Skeletal muscle cell (primary cell): Measurements from ENCODE around the gene COL1A1.

Source experiments
- DNase-seq: peaks from one replicate; pipeline ENCODE4 v3.0.0-alpha.2; 2010; ENCODE audit warnings: low read depth
- H3K4me3 ChIP-seq: 2 replicates; pipeline ENCODE4 v1.5.1; 2011; ENCODE audit warnings: low read depth, mild to moderate bottlenecking, control low read depth, low read length, moderate library complexity

Gene COL1A1

DNA sequence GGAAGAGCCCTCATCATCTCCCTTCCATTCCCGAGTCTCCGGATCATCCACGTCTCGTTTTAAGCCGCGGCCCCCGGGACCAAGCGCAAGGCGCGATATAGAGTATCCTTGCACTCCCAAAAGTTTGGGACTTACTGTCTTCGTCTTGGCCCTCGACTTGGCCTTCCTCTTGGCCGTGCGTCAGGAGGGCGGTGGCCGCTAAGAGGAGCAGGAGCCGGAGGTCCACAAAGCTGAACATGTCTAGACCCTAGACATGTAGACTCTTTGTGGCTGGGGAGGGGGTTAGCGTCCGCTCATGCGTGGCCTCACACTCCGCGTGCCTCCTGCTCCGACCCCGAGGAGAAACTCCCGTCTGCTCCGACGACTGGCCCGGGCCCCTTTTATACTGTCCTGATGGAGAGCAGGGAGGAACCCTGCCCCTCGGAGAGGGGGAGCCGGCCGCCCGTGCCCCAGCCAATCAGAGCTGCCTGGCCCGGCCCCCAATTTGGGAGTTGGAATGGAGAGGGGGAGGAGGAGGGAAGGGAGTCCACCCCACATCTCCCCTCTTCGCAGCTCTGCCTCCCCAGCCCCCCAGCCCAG, at the start of gene COL1A1:
Gene COL1A1, minus strand, starts transcription at position 356 of the 579 bp plus-strand sequence. Its CDS starts 118 bp downstream, at position 238.
- H3K4me3 ChIP-seq = peak within 1 kb of the TSS; percentile 98
- DNase-seq = no peak

DNA sequence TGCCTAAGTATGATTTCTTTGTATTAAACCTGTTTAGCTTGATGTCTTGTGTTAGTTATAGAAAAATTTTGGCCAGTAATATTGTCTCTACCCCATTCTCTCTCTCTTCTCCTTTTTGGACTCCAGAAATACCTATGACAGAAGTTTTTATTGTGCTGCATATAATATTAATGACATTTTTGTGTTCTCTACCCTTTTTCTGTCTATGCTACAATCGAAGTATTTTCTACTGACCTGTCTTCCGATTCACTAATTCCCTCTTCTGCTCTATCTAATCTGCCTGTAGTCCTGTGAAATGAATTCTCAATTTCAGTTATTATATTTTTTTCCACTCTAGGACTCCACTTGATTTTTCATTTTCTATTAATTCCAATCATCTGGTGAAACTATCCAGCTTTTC, 46.8 kb upstream of the COL1A1 start:
- no peak for DNase-seq
- no peak overlapping the region for H3K4me3 ChIP-seq

DNA sequence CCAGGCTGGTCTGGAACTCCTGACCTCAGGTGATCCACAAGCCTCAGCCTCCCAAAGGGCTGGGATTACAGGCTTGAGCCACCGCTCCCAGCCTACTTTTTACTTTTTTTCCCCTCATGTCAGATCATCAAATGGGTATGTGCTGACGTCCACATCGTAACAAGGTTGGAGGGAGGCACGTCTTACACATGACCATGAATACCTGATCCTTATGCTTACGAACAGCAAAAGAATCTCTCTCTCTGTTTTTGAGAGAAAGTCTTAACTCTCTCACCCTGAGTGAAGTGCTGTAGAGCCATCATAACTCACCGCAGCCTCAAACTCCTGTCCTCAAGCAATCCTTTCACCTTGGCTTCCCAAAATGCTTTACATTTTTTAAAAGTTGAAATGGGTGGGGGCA, 43.3 kb upstream of the COL1A1 start:
- DNase-seq = no peak
- no peak overlapping the region for H3K4me3 ChIP-seq

DNA sequence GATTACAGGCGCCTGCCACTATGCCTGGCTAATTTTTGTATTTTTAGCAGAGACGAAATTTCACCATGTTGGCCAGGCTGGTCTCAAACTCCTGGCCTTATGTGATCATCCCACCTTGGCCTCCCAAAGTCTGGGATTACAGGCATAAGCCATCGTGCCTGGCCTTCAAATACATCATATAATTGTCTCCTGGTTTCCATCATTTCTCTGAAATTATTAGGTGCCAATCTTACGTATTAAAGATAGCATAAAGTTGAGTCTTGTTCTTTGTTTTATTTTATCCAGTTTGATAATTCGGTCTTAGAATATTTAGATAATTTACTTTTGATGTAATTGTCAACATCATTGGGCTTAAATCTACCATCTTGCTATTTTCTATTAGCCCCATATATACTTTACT, 40.0 kb upstream of the COL1A1 start:
- no peak overlapping the region for H3K4me3 ChIP-seq
- no peak for DNase-seq

DNA sequence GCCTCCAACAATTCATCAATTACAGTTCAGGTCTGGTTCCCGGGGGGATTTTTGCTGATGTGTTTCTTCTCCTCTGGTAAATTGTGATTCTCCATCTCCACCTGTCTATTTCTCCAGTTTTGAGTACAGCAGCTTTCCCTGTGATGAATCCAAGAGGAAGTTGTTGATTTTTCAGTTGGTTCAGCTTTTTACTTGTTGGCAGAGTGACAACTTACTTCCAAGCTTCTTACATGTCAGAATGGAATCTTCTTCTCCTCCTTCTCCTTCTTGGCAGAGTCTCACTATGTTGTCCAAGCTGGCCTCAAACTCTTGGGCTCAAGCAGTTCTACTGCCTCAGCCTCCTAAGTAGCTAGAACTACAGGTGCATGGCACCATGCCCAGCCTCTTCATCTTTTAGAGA, 39.4 kb upstream of the COL1A1 start:
- no peak for DNase-seq
- H3K4me3 ChIP-seq = no peak overlapping the region

DNA sequence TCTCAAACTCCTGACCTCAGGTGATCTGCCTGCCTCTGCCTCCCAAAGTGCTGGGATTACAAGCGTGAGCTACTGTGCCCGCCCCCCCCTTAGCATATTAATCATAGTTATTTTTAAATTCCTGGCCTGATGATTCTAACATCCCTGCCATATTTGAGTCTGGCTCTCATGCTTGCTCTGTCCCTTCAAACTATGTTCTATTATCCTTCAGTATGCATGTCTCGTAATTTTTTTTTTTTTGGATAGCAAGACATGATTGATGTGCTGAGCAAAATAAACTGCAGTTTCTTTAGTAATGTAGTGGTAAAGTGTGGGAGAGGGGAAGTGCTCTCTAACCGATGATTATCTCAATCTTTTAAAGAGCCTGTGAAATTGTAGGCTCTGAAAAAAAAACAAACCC, 38.5 kb upstream of the COL1A1 start:
- DNase-seq = no peak
- no peak overlapping the region for H3K4me3 ChIP-seq

DNA sequence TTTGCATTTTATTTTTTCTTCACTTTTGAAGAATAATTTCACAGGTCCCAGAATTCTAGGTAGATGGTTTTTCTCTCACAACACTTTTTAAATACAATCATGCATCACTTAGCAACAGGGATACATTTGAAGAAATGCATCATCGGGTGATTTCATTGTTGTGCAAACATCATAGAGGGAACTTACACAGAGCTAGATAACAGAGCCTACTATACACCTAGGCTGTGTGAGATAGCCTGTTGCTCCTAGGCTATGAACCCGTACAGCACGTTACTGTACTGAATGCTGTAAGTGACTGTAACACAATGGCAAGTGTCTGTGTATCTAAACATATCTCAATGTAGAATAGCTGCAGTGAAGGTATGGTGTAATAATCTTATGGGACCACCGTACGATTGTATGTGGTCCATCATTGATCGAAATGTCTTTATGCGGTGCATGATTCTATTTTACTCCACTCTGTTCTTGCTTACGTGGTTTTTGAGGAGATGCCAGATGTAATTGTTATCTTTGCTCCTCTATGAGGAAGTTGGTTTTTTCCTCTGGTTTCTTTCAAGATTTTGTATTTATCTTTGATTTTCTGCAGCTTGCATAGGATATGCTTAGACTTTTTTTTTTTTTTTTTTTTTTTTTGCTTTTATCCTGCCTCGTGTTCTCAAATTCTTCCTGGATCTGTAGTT, 37.3 kb upstream of the COL1A1 start:
- no peak overlapping the region for H3K4me3 ChIP-seq
- DNase-seq = no peak

DNA sequence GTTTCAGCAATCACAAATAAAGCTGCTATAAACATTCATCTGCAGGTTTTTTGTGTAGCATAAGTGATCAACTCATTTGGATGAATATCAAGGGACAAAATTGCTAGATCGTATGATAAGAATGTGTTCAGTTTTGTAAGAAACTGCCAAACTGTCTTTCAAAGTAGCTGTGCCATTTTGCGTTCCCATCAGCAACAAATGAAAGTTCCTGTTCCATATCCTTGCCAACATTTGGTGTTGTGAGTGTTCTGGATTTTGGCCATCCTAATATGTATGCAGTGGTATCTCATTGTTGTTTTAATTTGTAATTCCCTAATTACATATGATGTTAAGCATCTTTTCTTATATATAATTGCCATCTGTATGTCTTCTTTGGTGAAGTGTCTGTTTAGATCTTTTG, 36.5 kb upstream of the COL1A1 start:
- no peak overlapping the region for H3K4me3 ChIP-seq
- DNase-seq = no peak

DNA sequence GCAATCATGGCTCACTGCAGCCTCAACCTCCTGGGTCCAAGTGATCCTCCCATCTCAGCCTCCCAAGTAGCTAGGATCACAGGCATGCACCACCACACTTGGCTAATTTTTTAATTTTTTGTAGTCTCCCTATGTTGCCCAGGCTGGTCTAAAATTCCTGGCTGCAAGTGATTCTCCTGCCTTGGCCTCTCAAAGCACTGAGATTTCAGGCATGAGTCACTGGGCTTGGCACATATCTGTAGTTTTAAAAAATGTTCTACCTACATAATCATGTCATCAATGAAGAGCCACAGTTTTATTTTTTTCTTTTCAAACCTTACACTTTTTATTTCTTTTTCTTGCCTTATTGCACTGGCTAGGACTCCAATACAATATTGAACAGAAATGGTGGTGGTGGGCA, 33.1 kb upstream of the COL1A1 start:
- H3K4me3 ChIP-seq = no peak overlapping the region
- DNase-seq = no peak

DNA sequence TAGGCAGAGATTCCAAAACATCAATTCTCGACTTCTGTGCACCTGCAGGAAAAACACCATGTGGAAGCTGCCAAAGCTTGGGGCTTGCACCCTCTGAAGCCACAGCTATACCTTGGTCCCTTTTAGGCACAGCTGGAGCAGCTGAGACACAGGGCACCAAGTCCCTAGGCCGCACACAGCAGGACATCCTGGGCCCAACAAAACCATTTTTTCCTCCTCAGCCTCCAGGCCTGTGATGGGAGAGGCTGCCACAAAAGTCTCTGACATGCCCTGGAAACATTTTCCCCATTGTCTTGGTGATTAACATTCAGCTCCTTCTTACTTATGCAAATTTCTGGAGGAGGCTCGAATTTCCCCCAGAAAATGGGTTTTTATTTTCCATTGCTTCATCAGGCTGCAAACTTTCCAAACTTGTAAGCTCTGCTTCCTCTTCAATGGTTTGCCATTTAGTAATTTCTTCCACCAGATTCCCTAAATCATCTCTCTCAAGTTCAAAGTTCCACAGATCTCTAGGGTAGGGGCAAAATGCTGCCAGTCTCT, 24.3 kb upstream of the COL1A1 start:
- no peak for DNase-seq

DNA sequence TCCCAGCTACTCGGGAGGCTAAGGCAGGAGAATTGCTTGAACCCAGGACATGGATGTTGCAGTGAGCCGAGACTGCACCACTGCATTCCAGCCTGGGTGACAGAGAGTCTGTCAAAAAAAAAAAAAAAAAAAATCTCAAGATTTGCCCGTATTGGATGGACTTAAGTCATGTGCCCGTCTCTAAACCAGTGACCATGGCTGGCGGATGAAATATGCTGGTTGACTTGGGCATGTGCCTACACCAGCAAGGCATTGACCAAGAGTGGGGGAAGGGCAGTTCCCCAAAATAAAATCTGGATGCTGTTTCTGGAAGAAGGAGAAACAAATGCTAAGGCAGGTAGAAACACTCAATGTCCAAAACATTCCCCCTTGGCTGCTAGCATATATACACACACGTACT, 21.5 kb upstream of the COL1A1 start:
- no peak for DNase-seq
- H3K4me3 ChIP-seq = no peak overlapping the region

More for the DNA sequence above, 24.3 kb upstream of the COL1A1 start:
- no peak overlapping the region for H3K4me3 ChIP-seq

DNA sequence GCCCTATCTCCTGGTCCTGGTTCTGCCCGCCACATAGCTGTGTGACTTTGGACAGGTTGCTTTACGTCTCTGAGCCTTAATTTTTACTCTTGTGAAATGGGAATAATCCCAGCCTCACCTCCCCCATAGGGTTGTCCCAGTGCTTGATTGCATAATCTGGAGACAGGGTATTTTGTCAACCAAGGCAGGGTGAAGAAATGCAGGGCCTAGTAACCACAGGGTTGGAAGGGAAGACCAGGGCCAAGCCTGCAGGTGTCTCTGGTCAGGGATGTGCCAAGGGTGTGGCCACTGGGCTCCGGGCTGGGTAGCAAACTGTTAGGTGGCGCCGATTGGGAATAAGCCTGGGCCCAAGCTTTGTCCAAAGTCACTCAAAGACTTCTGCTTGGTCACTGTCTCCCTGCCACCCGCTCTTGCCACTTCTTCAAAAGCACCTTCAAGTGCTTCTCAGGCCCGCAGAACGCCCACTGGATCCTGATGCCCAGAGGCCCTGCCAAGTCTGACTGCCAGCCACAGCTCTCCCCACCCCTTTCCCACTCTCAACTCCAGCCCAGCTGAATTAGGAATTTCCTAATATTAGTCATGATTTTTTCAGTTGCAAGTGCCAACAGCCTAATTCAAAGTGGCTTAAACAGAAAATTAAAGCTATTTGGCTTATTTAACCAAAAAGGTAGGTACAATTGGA, 20.6 kb upstream of the COL1A1 start:
- no peak for DNase-seq
- no peak overlapping the region for H3K4me3 ChIP-seq

DNA sequence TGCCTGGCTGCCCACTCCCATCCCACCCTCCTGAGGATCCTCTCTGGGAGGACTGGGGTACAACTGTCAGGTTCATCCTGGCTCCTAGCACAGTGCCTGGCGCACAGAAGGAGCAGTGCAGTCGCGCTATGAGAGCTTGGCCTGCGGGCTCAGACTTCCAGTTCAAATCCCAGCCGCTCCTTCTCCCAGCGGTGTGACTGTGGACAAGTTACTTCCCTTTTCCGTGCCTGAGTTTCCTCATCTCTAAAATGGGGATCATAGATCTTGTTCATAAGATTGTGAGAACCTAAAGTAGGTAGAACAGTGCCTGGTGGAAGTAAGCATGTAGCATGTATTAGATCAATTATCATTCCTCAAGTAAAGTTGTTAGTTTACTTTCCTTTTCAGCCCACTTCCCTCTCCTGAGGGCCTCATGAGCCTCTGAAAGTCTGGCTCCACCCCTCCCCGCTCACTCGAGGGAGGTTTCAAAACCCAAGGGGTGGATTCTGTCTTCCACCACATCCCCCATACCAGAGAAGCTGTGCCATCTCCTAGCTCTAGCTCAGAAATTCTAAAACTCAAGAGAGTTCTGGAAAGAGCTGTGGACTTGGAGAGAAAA, 19.9 kb upstream of the COL1A1 start:
- no peak overlapping the region for H3K4me3 ChIP-seq
- no peak for DNase-seq

DNA sequence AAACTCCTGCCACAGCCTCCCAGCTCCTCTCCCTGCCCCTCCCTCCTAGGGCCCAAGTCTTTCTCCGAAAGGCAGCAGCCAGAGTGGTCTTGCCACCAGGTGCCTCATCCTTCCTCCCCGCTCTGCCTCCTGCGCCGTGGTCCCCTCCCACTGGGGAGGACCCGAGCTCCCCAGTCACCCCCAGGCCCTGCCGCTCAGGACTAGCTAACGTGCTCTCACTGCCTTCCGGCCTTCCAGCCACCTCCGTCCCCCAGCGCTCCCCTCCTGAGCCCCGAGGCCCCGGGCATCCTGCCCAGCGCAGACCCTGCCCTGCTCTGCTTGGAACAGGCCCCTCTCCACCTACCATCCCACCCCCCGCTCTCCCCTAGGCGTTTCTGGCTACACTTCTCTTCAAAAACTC, 19.4 kb upstream of the COL1A1 start:
- H3K4me3 ChIP-seq = no peak overlapping the region
- DNase-seq = no peak

DNA sequence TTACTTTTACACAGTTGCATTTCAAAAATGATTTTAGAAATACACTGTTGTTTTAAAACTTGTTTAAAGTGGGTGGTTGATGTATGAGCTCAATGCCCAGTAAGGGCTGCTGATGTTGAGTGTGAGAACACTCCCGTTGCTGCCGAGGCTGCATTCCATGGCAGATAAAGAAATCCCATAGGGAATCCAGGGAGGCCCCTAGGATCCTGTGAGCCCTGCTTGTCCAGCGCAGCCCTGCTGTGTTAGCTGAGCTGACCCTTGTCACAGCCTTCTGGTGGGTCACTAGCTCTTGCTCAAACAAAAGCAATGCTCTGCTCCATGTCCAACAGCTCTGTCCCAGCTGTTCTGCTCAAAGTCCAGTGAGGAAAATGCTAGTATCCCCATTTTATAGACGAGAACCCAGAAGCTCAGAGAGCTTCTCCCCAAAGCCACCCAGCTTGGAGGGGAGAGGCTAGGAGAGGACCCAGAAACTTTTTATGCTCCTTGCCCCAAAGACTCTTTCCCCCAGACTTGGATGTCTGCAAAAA, 18.6 kb upstream of the COL1A1 start:
- DNase-seq = no peak
- H3K4me3 ChIP-seq = no peak overlapping the region

DNA sequence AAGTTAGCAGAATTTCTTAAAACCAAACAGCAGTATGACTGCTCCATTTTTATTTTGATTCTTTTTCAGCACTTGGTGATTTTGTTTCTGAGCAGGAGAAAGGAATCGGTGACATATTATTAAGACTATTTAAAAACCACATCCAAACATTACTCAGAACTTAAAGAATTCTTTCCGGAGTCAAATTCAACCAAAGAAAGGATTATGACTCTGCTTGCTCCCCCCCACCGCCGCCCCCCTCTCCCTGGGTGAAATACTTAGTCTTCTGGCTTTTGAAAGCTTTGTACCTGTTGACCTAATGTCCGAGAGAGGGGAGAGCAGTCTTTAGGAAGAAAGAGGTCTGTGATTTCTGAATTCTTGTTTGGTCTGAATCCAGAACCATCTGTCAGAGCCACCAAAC, 17.9 kb upstream of the COL1A1 start:
- peak; percentile 67 for DNase-seq
- peak overlapping the region; percentile 16 for H3K4me3 ChIP-seq

DNA sequence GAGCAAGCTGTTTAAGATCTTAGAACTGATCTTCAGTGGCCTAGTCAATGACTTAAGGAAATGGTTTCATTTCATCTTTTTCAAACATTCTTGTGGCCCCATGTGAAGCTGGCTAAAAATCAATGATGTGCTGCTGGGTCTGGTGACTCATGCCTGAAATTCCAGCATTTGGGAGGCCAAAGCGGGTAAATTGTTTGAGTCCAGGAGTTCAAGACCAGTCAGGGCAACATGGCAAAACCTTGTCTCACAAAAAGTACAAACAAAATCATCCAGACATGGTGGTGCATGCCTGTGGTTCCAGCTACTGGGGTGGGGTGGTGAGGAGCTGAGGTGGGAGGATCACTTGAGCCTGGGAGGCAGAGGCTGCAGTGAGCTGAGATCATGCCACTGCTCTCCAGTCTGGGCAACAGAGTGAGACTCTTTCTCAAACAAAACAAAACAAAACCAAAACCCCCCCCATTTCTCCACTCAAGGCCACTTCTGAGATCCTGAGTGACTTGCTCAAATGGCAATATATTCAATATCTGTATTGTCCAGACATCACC, 17.4 kb upstream of the COL1A1 start:
- DNase-seq = peak; percentile 91

DNA sequence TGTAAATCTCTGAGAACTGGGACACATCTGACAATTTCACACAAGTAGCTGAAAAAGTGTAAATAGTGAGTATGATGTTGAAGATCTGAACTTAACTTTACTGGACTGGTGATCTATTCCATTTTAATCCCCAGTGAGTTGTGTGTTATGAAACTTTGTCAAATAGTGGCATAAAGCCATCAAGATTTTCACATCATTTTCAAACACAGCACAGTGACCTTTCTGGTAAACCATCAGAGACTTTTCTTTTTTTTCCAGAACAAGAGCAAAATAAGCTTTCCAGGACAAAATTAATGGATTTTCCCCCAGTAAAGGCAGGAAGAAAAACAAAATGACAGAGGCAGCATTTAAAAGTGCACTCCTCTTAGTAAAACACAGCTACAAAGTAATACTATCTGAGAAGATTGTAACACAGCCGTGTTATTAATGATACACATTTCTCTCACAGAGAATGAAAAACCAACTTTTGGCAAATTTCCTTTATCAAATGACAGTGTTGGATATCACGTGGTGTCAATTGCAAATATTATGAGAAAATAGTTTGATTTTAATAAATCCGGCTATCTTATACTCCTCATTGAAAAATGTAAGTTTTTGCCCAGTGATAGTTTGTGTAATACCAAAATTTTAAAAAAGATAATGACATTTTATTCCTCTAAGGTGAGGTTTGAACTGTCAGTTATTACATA, 16.8 kb upstream of the COL1A1 start:
- no peak overlapping the region for H3K4me3 ChIP-seq
- no peak for DNase-seq

More for the DNA sequence above, 17.4 kb upstream of the COL1A1 start:
- peak overlapping the region; percentile 15 for H3K4me3 ChIP-seq

DNA sequence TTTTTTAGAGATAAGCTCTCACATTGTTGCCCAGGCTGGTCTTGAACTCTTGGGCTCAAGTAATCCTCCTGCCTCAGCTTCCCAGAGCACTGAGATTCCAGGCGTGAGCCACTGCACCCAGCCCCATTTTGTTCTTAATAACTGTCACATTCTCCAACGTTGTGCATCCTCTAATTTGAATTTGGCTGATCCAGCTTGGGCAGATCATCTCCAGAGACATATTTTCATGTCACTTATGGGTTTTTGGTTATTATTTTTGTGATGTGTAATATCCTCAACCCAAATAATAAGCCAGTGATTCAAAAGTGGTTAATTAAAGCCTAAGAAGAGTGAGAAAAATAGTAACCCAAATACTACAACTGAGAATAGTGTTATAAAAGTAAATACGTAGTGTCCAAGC, 16.2 kb upstream of the COL1A1 start:
- DNase-seq = no peak
- no peak overlapping the region for H3K4me3 ChIP-seq
